ENCODE data around the gene EPB41L4A.

EPB41L4A gene

GRCh38 chr5:112353678-112354077 lies 65.4 kb downstream of the EPB41L4A start:
- DNase-seq (ENCODE audit: low spot score): no peak

- no peak for DNase-seq (ENCODE audit: low spot score)
Observed at GRCh38 chr5:112351225-112351624, 67.9 kb downstream of the EPB41L4A start.

GRCh38 chr5:112350626-112351025 lies 68.5 kb downstream of the EPB41L4A start:
- no peak for DNase-seq (ENCODE audit: low spot score)

- DNase-seq (ENCODE audit: low spot score): no peak
Observed at GRCh38 chr5:112349371-112349770, 69.7 kb downstream of the EPB41L4A start.

GRCh38 chr5:112348915-112349314 lies 70.2 kb downstream of the EPB41L4A start:
- no peak for DNase-seq (ENCODE audit: low spot score)

GRCh38 chr5:112348387-112348786 lies 70.7 kb downstream of the EPB41L4A start:
- no peak for DNase-seq (ENCODE audit: low spot score)

- no peak for DNase-seq (ENCODE audit: low spot score)
Observed at GRCh38 chr5:112346411-112347044, 72.5 kb downstream of the EPB41L4A start.

GRCh38 chr5:112344540-112344939 lies 74.5 kb downstream of the EPB41L4A start:
- no peak for DNase-seq (ENCODE audit: low spot score)

GRCh38 chr5:112342389-112342788 lies 76.7 kb downstream of the EPB41L4A start:
- DNase-seq (ENCODE audit: low spot score): no peak

- no peak for DNase-seq (ENCODE audit: low spot score)
Observed at GRCh38 chr5:112339761-112340160, 79.3 kb downstream of the EPB41L4A start.

GRCh38 chr5:112338681-112339337 lies 80.3 kb downstream of the EPB41L4A start:
- DNase-seq (ENCODE audit: low spot score): no peak

- DNase-seq (ENCODE audit: low spot score): no peak
Observed at GRCh38 chr5:112333331-112333781, 85.7 kb downstream of the EPB41L4A start.

GRCh38 chr5:112331892-112332291 lies 87.2 kb downstream of the EPB41L4A start:
- DNase-seq (ENCODE audit: low spot score): no peak

- no peak for DNase-seq (ENCODE audit: low spot score)
Observed at GRCh38 chr5:112329419-112330090, 89.5 kb downstream of the EPB41L4A start.

GRCh38 chr5:112323166-112323565 lies 95.9 kb downstream of the EPB41L4A start:
- no peak for DNase-seq (ENCODE audit: low spot score)

- no peak for DNase-seq (ENCODE audit: low spot score)
Observed at GRCh38 chr5:112320408-112320807, 98.7 kb downstream of the EPB41L4A start.

GRCh38 chr5:112318346-112318745 lies 100.7 kb downstream of the EPB41L4A start:
- DNase-seq (ENCODE audit: low spot score): no peak

GRCh38 chr5:112317866-112318265 lies 101.2 kb downstream of the EPB41L4A start:
- no peak for DNase-seq (ENCODE audit: low spot score)

- no peak for DNase-seq (ENCODE audit: low spot score)
Observed at GRCh38 chr5:112316731-112317130, 102.3 kb downstream of the EPB41L4A start.

- DNase-seq (ENCODE audit: low spot score): no peak
Observed at GRCh38 chr5:112316006-112316405, 103.1 kb downstream of the EPB41L4A start.

GRCh38 chr5:112312295-112313275 lies 106.5 kb downstream of the EPB41L4A start:
- DNase-seq (ENCODE audit: low spot score): no peak

GRCh38 chr5:112310746-112311145 lies 108.3 kb downstream of the EPB41L4A start:
- no peak for DNase-seq (ENCODE audit: low spot score)
